Measurements from ENCODE around the gene DZANK1. TPM values are rescaled to one million over a fixed set of nuclear protein-coding genes. Genes with fewer than 3 reads are reported as not detected.

Gene DZANK1
- total and polyA plus RNA-seq, 9 of the 15 experiments (the other 6 are each of a cell fraction or from before 2014, with no cell fraction given), result 0.04 to 0.18 (median 0.11) TPM; not detected in 2

- no peak for TF ChIP-seq CHD2 (IDR thresholded peaks at IDR 0.05; ENCODE audit: low read depth, low read length)
- TF ChIP-seq KAT2B (IDR thresholded peaks at IDR 0.05; ENCODE audit: low read depth, low read length), result no peak
- TF ChIP-seq SUPT5H (IDR thresholded peaks at IDR 0.05), result no peak
- TF ChIP-seq NCOA6 (IDR thresholded peaks at IDR 0.05), result no peak
- no peak for TF ChIP-seq ZNF75A (CRISPR knock-in tag; IDR thresholded peaks at IDR 0.05)
- TF ChIP-seq RUNX1 (IDR thresholded peaks at IDR 0.05; ENCODE audit: low read depth), result no peak
- no peak for TF ChIP-seq ZNF407 (IDR thresholded peaks at IDR 0.05; ENCODE audit: low read depth)
- TF ChIP-seq ZNF766 (CRISPR knock-in tag; conservative IDR thresholded peaks at IDR 0.05), result no peak
- no peak for TF ChIP-seq HSF4 (CRISPR knock-in tag; IDR thresholded peaks at IDR 0.05; ENCODE audit: borderline replicate concordance)
Observed at GRCh38 chr20:18514127-18514526, 47.3 kb upstream of the DZANK1 start (continued).
